Measurements from ENCODE around the gene KLHL10.

DNA sequence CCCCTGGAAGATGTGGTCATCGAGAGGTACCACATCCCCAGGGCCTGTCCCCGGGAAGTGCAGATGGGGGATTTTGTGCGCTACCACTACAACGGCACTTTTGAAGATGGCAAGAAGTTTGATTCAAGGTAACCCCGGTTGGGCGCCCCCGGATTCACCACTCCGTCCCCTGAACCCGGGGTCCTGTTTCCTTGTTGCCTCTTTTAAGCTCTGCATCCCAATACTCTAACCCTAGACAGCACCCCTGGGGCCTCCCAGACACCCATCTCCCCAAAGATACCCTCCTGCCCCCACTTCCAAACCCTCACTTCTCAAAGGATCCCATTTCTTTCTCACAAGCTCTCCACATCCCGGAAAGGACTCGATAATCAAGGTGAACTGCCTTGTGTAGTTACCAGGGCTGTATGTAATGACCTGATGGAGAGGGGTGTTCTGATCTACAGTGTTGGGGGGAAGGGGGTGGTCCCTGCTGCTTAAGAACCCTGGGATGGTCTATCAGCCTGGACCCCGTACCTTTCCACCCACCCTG lies 24.4 kb upstream of the KLHL10 start:
- no peak for TF ChIP-seq EZH2 (IDR thresholded peaks at IDR 0.05; ENCODE audit: borderline replicate concordance)
- TF ChIP-seq, protein P1, sequence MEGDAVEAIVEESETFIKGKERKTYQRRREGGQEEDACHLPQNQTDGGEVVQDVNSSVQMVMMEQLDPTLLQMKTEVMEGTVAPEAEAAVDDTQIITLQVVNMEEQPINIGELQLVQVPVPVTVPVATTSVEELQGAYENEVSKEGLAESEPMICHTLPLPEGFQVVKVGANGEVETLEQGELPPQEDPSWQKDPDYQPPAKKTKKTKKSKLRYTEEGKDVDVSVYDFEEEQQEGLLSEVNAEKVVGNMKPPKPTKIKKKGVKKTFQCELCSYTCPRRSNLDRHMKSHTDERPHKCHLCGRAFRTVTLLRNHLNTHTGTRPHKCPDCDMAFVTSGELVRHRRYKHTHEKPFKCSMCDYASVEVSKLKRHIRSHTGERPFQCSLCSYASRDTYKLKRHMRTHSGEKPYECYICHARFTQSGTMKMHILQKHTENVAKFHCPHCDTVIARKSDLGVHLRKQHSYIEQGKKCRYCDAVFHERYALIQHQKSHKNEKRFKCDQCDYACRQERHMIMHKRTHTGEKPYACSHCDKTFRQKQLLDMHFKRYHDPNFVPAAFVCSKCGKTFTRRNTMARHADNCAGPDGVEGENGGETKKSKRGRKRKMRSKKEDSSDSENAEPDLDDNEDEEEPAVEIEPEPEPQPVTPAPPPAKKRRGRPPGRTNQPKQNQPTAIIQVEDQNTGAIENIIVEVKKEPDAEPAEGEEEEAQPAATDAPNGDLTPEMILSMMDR (IDR thresholded peaks at IDR 0.05; ENCODE audit: poor library complexity) = no peak
